Cerebellar nuclear complex (tissue), 1 donor: Measurements from ENCODE around the gene RRAGD.

Source experiments
- DNase-seq, 2 experiments: peaks; one replicate each; lab custom pipeline; 2025; lab: John Stamatoyannopoulos, UW

RRAGD gene

DNA sequence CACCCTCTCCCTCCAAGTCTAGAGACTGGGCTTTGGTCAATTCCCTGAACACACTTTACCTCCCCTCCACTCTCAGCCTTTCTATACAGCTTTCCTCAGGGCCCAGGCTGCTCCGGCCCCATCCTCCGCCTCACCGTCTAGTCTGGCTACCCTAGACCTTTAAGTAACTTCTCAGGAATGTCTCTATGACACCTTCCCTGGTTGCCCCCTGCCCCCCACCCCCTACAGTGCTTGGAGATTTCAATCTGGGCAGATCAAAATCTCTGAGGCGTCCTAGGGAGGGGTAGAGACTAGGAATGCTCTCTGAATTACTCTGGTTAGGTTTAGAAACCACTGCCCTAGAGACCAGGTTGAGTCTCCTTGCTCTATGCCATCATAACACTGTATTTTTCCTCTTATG lies 65.6 kb downstream of the RRAGD start:
- DNase-seq: no peak

DNA sequence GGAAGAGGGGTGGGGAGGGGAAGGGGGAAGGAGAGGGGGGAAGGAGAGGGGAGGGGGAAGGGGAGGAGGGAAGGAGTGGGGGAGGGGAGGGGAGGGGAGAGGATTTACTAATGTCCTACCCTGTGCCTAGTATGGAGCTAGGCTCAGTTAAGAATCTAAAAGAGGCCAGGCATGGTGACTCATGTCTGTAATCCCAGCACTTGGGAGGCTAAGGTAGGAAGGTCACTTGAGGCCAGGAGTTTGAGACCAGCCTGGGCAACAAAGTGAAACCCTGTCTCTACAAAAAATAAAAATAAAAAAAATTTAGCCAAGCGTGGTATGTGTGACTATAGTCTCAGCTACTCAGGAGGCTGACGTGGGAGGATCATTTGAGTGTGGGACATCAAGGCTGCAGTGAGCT lies 72.5 kb downstream of the RRAGD start:
- DNase-seq: no peak

DNA sequence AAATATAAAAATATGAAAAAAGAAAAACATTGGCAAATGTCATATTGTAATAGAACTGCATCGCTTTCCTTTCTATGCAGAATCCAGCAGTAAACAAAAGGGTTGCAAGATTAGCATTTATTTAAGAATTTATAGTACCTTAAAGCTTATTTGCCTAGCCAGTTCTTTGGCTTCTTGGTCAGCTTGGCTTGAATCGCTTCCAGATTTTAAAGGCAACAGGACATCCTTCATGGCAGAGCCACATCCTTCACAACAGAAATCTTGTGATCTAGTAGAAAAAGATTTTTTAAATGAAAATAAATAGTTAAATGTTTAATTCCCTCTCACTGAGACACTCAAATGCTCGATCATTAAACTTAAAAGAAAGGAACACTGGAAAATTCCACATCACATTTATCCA lies 76.9 kb downstream of the RRAGD start:
- DNase-seq: no peak

DNA sequence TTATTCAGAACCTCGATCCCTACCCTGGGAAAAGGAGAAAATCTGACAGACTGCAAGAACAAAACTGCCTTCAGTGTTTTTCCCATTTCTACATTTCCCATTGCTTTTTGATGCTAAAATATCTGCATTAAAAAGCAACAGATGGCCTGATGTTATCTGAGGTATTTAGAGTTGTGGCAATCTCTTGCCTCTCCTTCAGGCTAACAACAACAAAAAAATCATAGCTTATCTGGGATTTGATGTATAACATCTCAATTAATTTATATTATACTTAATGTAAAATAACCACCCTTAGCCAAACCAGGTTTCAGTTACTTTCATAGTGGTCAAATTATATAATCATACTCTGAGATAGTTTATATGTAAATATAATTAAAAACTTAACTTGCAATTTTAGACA lies 81.2 kb downstream of the RRAGD start:
- DNase-seq: no peak

DNA sequence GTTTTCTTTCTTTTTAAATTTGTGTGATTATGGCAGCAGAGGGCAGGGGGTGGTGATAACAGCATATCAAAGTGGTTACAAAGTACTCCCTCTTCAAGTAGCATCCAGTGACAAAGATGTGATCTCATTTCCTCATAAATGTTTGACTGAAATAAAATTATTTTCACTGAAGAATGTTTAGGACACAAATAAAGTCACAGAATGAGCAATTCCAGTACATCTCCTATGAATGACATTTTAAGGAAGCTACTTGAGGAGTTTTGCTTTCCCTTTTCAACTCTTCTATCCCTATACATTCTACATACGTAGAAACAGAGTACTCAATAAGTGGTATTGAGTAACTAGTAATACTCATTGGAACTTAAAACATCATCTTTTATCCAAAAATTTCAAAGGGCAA lies 83.1 kb downstream of the RRAGD start:
- DNase-seq: no peak

DNA sequence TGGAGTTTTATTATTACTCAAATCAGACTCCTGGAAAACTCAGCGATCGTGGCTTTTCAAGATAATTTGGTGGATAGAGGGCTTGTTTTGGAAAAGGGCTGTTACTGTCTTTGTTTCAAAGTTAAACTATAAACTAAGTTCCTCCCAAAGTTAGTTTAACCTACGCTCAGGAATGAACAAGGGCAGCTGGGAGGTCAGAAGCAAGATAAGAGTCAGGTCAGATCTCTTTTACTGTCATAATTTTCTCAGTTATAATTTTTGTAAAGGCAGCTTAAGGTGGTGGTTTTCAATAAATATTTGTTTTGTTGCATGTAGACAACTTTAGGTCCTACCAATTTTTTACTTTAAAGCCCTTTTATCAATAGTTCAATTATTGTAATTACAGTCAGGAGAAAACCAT lies 87.8 kb downstream of the RRAGD start:
- DNase-seq: no peak

DNA sequence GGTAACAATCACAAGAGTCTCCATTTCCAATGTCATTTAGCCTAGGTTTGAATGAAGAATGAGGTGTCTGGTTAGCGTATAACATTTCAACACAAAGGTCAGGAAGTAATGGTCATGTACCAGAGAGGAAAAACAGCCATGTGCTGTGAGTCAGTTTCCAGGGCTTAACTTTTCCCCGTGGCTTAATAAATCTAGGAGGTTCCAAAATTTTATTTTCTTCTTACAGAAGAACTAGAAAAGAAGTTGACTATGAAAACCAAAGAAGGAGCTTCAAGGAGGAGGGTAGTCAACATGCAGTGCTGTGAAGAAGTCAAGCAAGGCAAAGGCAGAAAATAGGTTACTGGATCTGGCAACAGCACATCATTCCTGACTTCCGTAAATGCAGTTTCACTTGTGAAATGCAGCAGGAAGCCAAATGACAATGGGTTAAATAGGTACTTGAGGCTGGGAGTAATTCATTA lies 88.5 kb downstream of the RRAGD start:
- DNase-seq: no peak

DNA sequence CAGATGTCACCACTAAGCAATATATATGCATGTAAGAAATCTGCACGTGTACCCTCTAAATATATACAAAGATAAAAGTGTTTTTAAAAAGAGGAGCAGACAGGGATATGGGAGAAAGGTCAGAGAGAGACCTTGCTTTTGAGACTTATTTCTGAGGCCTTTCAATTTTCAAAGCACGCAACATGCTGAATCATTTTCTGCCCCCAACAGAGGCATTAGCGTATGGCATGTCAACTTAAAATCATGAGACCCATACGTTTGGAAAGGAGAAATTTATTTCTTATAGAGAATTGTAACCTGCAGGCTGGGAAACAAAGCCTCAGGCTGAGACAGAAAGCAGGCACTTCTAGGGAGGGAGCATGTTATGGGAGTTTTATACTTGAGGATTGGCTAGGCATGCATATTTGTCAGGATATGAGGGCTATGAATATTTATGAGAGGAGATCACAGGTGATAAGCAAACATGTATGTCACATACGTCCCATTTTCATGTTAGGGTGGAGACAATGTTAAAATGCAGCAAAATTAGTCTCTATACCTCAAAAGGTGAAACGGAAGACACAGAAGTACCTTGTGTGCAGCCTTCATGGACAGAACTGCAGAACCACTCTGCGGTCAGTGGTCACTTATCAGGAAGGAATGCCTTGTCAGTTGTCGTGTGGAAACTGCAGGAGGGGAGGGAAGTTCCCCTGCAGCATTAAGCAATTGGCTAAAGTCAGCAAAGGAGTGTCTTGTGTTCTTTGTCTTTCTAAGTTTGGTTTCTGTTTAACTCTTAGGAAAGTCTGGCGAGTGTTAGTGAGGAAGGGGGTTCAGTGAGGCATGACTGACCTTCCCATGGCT lies 90.7 kb downstream of the RRAGD start:
- no peak for DNase-seq

DNA sequence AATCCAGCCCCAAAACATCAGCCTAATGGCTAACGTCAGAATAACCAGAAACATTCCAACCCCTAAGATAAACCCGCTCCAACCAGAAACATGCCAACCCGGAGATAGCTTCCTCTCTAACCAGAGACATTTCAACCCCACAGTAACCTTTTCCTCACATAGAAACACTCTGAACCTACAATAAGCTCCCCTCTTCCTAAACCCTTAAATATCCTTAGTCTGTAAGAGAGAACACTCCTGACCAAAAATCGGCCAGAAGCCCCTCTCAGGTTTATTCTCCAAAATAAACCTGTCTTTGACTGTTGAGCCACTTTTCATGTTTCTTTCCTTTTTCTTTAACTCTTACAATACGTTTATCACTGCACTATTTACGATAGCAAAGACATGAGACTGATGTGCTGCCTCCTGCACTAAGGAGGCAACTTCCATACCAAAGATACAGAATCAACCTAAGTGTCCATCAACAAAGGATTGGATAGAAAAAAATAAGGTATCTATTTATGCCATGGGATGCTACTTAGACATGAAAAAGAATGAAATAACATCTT lies 92.0 kb downstream of the RRAGD start:
- no peak for DNase-seq

DNA sequence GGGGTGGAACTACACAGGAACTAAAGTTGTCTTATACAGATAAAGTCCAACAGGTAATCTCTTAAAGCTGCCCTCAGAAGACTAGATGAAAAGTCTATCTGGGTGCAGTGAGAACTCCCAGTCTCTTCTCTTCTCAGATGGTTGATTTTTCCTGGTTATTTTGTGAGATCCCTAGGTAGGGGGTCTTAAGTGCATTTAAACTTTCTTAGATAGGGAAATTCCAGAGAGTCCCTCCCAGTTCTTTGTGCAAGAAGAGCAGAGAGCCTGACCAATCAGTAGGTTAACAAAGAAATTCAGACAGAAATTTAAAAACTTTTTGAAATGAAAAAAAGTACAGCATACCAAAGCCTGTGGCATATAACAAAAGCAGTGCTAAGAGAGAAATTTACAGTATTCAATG lies 95.0 kb downstream of the RRAGD start:
- no peak for DNase-seq

DNA sequence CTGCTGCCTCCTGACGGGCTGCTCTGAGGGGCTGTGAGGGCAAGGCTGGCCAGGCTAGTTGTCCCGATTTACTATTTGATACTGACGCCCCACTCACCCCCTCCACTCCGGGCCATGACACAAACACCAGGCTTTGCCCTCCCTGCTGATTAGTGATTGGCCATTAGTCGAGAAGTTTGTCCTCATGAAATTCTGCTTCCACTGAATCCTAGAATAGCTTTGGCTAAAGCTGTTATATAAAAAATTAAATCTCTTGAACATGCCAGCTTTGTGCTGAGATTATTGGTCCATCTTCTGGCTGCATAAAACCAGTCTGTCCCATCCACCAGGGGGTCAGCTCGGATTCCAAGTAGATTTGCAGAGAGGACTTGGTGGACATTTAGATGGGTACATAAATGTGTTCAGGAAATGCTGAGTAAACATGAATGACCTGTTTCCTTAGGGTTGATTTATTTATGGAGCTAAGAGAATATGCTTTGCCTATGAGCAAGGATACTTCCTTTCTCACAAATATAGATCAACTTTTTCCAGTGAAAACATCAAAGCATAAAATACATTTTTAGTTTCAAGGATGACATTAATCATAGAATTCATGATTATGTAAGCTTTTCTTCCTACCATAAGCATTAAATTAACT lies 96.7 kb downstream of the RRAGD start, which contains the start of gene GABRR2:
TSS of gene GABRR2 (minus strand) at position 51 of the 637 bp plus-strand sequence. CDS start 134 bp downstream, outside the sequence.
- no peak for DNase-seq

DNA sequence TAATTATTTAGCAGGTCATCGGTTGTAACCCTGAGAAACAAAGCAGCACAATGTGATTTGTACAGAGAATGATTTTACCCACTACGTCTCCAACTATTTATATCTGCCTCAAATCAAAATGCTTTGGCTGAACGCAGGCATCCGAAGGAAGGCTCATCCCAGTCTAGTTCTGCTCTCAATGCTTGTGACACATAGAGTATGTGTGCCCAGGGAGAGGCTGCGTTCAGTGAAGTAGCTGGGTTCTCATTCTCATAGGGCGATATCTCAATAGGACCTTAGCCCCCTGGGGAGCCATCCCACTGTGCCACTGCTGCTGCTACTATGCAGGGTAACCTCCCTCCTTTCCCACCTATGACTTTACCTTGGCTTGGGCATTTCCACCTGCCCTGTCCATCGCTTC lies 97.4 kb downstream of the RRAGD start:
- no peak for DNase-seq
